K562 (cell line): ENCODE data around the gene TCOF1. TPM values are rescaled to one million over a fixed set of nuclear protein-coding genes. Genes with fewer than 3 reads are reported as not detected.

Experiments used
- ATAC-seq: fragments of 200-7000 bp; cut with Tn5 transposase; 3 replicates; pipeline ENCODE4 v1.9.1; 2020; ENCODE audit warnings: moderate library complexity
- BruUV-seq: library from RNA; stranded (reverse); fragments of 400-500 nt; replicated peaks from 2 replicates; lab custom pipeline; 2021; lab: Mats Ljungman, UMichigan
- CTCF ChIA-PET: fragments of 300-600 bp; formaldehyde crosslinking; extraction: SDS; loops from one replicate; lab custom pipeline; 2021; ENCODE audit warnings: low intra/inter-chr PET ratio; lab: Yijun Ruan, JAX
- POLR2A ChIA-PET: fragments of 300-600, 350-650 bp; sonication (Branson Sonifier 250); formaldehyde crosslinking; extraction: SDS; loops from one replicate; lab custom pipeline; 2021; ENCODE audit warnings: antibody characterized with exemption, inconsistent platforms; lab: Yijun Ruan, JAX
- DNase-seq, 4 experiments: peaks; one replicate each; pipeline versions ENCODE4 v3.0.0 to v3.0.0-alpha.2; 2011 to 2018; ENCODE audit warnings: low spot score in 3 of 4, mixed read lengths in 3 of 4; ENCODE audit errors: extremely low read depth in 1 of 4
- FAIRE-seq: peaks from 2 replicates; lab custom pipeline; 2011; peaks lifted over from hg19 to GRCh38; lab: Jason Lieb, UNC
- H2AFZ ChIP-seq: 2 replicates; pipeline ENCODE4 v1.6.0; 2011; ENCODE audit warnings: low read depth, low read length, control low read depth, inconsistent platforms
- H3K27ac ChIP-seq: fragments of 200-600 bp; 3 replicates; pipeline ENCODE4 v1.8.0; 2011; ENCODE audit warnings: low read depth, mild to moderate bottlenecking, control low read depth, inconsistent platforms, low read length, moderate library complexity, mixed read lengths; ENCODE audit errors: extremely low read depth
- H3K27me3 ChIP-seq, 2 experiments: fragments of 300-600 bp in 1 of 2; 2 replicates in 1 of 2; 3 replicates in 1 of 2; pipeline versions ENCODE4 v1.6.0 to v1.8.0; 2011; ENCODE audit warnings: inconsistent platforms in 2 of 2, low read length in 2 of 2, mild to moderate bottlenecking in 1 of 2, mixed read lengths in 1 of 2, moderate library complexity in 1 of 2; ENCODE audit not compliant: control insufficient read depth in 2 of 2, insufficient read depth in 2 of 2
- H3K36me3 ChIP-seq: fragments of 300-600 bp; 3 replicates; pipeline ENCODE4 v1.8.0; 2011; ENCODE audit warnings: mild to moderate bottlenecking, low read length, inconsistent platforms; ENCODE audit not compliant: control insufficient read depth, insufficient read depth
- H3K4me1 ChIP-seq, 2 experiments: fragments of 200-600 bp in 1 of 2; replicated peaks in 1 of 2; 2 replicates in 1 of 2; 3 replicates in 1 of 2; pipeline versions ENCODE4 v1.5.1 to v1.8.0; 2011; ENCODE audit warnings: inconsistent platforms in 2 of 2, low read length in 2 of 2, mild to moderate bottlenecking in 1 of 2, mixed read lengths in 1 of 2, moderate library complexity in 1 of 2; ENCODE audit not compliant: control insufficient read depth in 2 of 2, insufficient read depth in 2 of 2
- H3K4me2 ChIP-seq: 2 replicates; pipeline ENCODE4 v1.6.1; 2011; ENCODE audit warnings: low read length, control low read depth, inconsistent platforms, mixed read lengths; ENCODE audit not compliant: insufficient read depth
- H3K4me3 ChIP-seq: fragments of 200-600 bp; sonication (generic), shearing (Covaris generic); 2 replicates; pipeline ENCODE4 v1.5.1; 2016; ENCODE audit warnings: control low read depth, inconsistent platforms
- H3K79me2 ChIP-seq: fragments of 200-600 bp; 3 replicates; pipeline ENCODE4 v1.8.0; 2011; ENCODE audit warnings: low read length, inconsistent platforms; ENCODE audit not compliant: control insufficient read depth, insufficient read depth
- H3K9ac ChIP-seq, 2 experiments: 2 replicates each; pipeline versions ENCODE4 v1.6.0 to v1.6.1; 2011; ENCODE audit warnings: low read depth in 2 of 2, low read length in 2 of 2, control low read depth in 1 of 2, inconsistent platforms in 1 of 2, mild to moderate bottlenecking in 1 of 2, mixed read lengths in 1 of 2; ENCODE audit not compliant: insufficient read depth in 1 of 2
- H3K9me1 ChIP-seq: one replicate; pipeline ENCODE4 v1.6.0; 2011; ENCODE audit warnings: inconsistent platforms, mild to moderate bottlenecking, low read length, moderate library complexity; ENCODE audit not compliant: control insufficient read depth, insufficient read depth
- H3K9me3 ChIP-seq: replicated peaks from 2 replicates; pipeline ENCODE4 v1.5.1; 2011; ENCODE audit warnings: low read depth, low read length, inconsistent platforms; ENCODE audit not compliant: control insufficient read depth, insufficient read depth
- H4K20me1 ChIP-seq: replicated peaks from 2 replicates; pipeline ENCODE4 v1.6.1; 2011; ENCODE audit warnings: low read length, inconsistent platforms, mixed read lengths; ENCODE audit not compliant: control insufficient read depth, insufficient read depth
- AFF4 ChIP-seq: sonication (generic); formaldehyde crosslinking; IDR thresholded peaks from 2 replicates; pipeline ENCODE4 v1.8.0; 2023; ENCODE audit warnings: mild to moderate bottlenecking, missing genetic modification reagents
- ARID4B ChIP-seq: sonication (generic); formaldehyde crosslinking; IDR thresholded peaks from 2 replicates; pipeline ENCODE4 v1.8.0; 2022; ENCODE audit warnings: mild to moderate bottlenecking, missing genetic modification reagents
- BACH1 ChIP-seq: fragments of 200-800 bp; sonication (Bioruptor generic); IDR thresholded peaks from 2 replicates; pipeline ENCODE4 v1.6.1; 2016; ENCODE audit warnings: missing genetic modification characterization, missing compliant biosample characterization
- GABPA ChIP-seq: fragments of 200-800 bp; sonication (Bioruptor generic); conservative IDR thresholded peaks from 2 replicates; pipeline ENCODE4 v1.6.1; 2016; ENCODE audit warnings: low read depth, missing genetic modification characterization, missing compliant biosample characterization
- JUND ChIP-seq, 2 experiments: IDR thresholded peaks; 2 replicates in 1 of 2; 3 replicates in 1 of 2; pipeline ENCODE4 v1.6.1; 2011; ENCODE audit warnings: borderline replicate concordance in 2 of 2, low read depth in 2 of 2, low read length in 2 of 2, improper control_type of control experiment in 1 of 2, missing biosample characterization in 1 of 2, missing genetic modification characterization in 1 of 2, missing genetic modification reagents in 1 of 2
- POLR2AphosphoS5 ChIP-seq: IDR thresholded peaks from 2 replicates; pipeline ENCODE4 v1.6.1; 2011; ENCODE audit warnings: mild to moderate bottlenecking, low read depth, low read length, moderate library complexity; ENCODE audit not compliant: control insufficient read depth, insufficient read depth
- THRB ChIP-seq: fragments of 450-650 bp; formaldehyde crosslinking; conservative IDR thresholded peaks from 2 replicates; pipeline ENCODE4 v1.4.0; 2022; ENCODE audit warnings: mild to moderate bottlenecking, missing genetic modification characterization
- ZC3H11A ChIP-seq: IDR thresholded peaks from 2 replicates; pipeline ENCODE4 v1.6.1; 2012; ENCODE audit warnings: low read depth, low read length, improper control_type of control experiment
- ZNF175 ChIP-seq: fragments of 200-800 bp; sonication (Bioruptor generic); IDR thresholded peaks from 2 replicates; pipeline ENCODE4 v1.6.1; 2016; ENCODE audit warnings: low read depth, mild to moderate bottlenecking, missing genetic modification characterization, missing compliant biosample characterization
- WGBS: fragments of 100-300 bp; shearing (Covaris generic); methylation state at CpG from one replicate; pipeline ENCODE4 v1.1.6; 2016; ENCODE audit warnings: low coverage, mixed read lengths; ENCODE audit not compliant: insufficient coverage; ENCODE audit errors: missing lambda C conversion rate; 5-methylcytosine and 5-hydroxymethylcytosine counted together
- in situ Hi-C: fragments of 300-500 bp; cut with MboI; formaldehyde crosslinking; loops from 4 replicates; pipeline ENCODE4 v1.15.0; 2018; ENCODE audit warnings: inconsistent platforms, mixed read lengths
- intact Hi-C: fragments of 100-400 bp; cut with micrococcal nuclease; formaldehyde crosslinking; loops from 2 replicates; pipeline ENCODE4 v1.14.2; 2022
- polyA plus RNA-seq, 8 experiments: library from polyadenylated mRNA; depleted of rRNA in 4 of 8; stranded (reverse) in 5 of 8; unstranded in 3 of 8; fragments of >200 nt; fragmentation: Nextera tagmentation in 2 of 8; fragmentation: Illumina TruSeq in 1 of 8; extraction: Ambion mirVana in 2 of 8; extraction: Trizol in 1 of 8; gene quantifications; 2 replicates each; pipeline versions ENCODE4 v1.2.1 to v1.2.3, GENCODE V29; 2011 to 2014; ENCODE audit warnings: inconsistent platforms in 1 of 8, missing spikeins in 1 of 8
- total RNA-seq, 7 experiments: library from RNA; depleted of rRNA in 6 of 7; stranded (reverse); fragments of >200 nt in 6 of 7; fragmentation: Illumina TruSeq in 2 of 7; extraction: Trizol in 2 of 7; gene quantifications; 2 replicates each; pipeline versions ENCODE4 v1.2.1 to v1.2.3, GENCODE V29; 2011 to 2021; ENCODE audit warnings: low replicate concordance in 1 of 7

TCOF1 gene
- total and polyA plus RNA-seq, 9 of the 15 experiments (the other 6 are each of a cell fraction or from before 2014, with no cell fraction given), result 9.8 to 134 (median 61.7) TPM

- in situ Hi-C loops (no loop called here), intact Hi-C loops (no loop called here)
- Histone ChIP-seq H3K4me1 (0 out of 5 replicates have a peak, but pooled peaks cover 0 to 3% of the 10 kb centered on the region in 2 experiments), H3K4me3 (no peak overlapping the region), H3K9ac (no peak overlapping the region), H3K36me3 (peaks cover 100% of the 10 kb centered on the region), H3K79me2 (no peaks in the 10 kb centered on the region; the same call in 2 of the 3 replicates), H2AFZ (no peak overlapping the region), H3K27ac (no peak overlapping the region), H3K4me2 (no peak overlapping the region), H3K9me1 (no peaks in the 10 kb centered on the region), H3K9me3 (no peaks in the 10 kb centered on the region), H4K20me1 (no peaks in the 10 kb centered on the region), H3K27me3 (no peaks in the 10 kb centered on the region)
- BruUV-seq, result no TSS peak
- POLR2A ChIA-PET, result interaction anchor here (1.2 kb wide), 1 partner anchor 10 kb away, joined by 3 read pairs; no protein-coding TSS in a partner anchor
- DNase-seq (no peak), ATAC-seq (no peak), FAIRE-seq (no peak)
- 95% methylated on average over 5 of the region's 5 CpGs for WGBS
- CTCF ChIA-PET, result no interaction called here
- TF ChIP-seq AFF4 (CRISPR knock-in tag) (no peak), GABPA (tag) (no peak), ARID4B (no peak), JUND (IDR thresholded peaks at IDR 0.05; ENCODE audit: borderline replicate concordance, low read depth, low read length) (no peak), JUND (tag; IDR thresholded peaks at IDR 0.05; ENCODE audit: borderline replicate concordance, low read depth, low read length) (no peak), ZNF175 (CRISPR knock-in tag) (no peak), ZC3H11A (no peak), BACH1 (tag) (no peak), THRB (no peak), POLR2AphosphoS5 (no peak)
Observed at GRCh38 chr5:150384701-150385100, 27.2 kb downstream of the TCOF1 start.
